Measurements from ENCODE around the gene PLEKHA7. TPM values are rescaled to one million over a fixed set of nuclear protein-coding genes. Genes with fewer than 3 reads are reported as not detected.

The PLEKHA7 gene
- total and polyA plus RNA-seq, 8 donors = 12.8 to 82.3 (median 46.6) TPM

DNA sequence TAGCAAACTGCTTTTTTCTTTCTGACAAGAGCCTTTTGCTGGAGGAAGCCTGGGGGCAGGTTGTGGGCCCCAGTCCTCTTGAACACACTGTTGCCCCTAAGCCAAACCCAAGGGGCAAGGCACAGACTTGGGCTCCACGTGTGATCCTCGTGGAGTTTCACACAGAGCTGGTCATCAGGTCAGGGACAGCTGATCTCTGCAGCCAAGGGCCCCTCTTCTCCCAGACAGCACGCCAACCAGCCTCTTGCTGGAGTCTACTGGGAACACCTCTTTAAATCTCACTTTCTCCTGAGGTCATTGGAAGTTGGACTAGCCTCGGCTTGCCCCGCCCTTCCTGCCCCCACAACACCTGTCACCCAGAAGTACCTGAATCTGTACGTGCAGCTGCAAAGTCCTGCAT lies 235.9 kb downstream of the PLEKHA7 start:
- intact Hi-C loops (cut with DNase I; ENCODE audit: low total_unique reads) = no loop called here
- H3K36me3 ChIP-seq = peaks cover 3 to 52% (median 23%) of the 10 kb centered on the region in 4 donors
- H3K4me1 ChIP-seq = peaks cover 5 to 9% (median 7%) of the 10 kb centered on the region in 4 donors
- peak in 1 of 2 donors; percentile 10 for DNase-seq
- no peak overlapping the region for H3K4me3 ChIP-seq
- TF ChIP-seq EP300 (IDR thresholded peaks at IDR 0.05) (no peak), POLR2AphosphoS5 (IDR thresholded peaks at IDR 0.05) (no peak)
- no peaks in the 10 kb centered on the region for H3K9me3 ChIP-seq
- WGBS, 5 donors = 80 to 87% (median 85%) methylated on average over 6 of the region's 6 CpGs
- H3K27ac ChIP-seq = no peak overlapping the region
- no peaks in the 10 kb centered on the region for H3K27me3 ChIP-seq

DNA sequence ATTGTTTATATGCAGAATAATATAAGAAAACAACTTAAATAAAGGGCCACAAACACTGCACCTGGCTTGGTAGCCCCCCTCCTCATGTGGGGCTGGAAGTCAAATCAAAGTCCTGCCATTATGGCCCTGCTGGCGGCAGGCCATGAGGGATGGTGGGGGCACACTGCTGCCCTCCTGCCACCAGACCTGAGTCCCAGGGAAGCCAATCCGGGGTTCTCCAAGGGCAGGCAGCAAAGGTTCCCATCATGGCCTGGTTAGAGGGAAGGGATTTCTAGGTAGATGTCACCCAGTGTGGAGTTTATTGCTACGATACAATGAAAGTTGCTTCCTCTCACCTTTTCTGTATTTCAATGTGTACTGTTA lies 236.6 kb downstream of the PLEKHA7 start:
- no peaks in the 10 kb centered on the region for H3K27me3 ChIP-seq
- H3K4me3 ChIP-seq = no peak overlapping the region
- H3K4me1 ChIP-seq = peaks cover 2 to 6% (median 5%) of the 10 kb centered on the region in 4 donors
- peak in 1 of 2 donors; percentile 8 for DNase-seq
- 92 to 95% (median 93%) methylated on average over 3 of the region's 3 CpGs for WGBS, 5 donors
- H3K9me3 ChIP-seq = no peaks in the 10 kb centered on the region
- no peak for TF ChIP-seq POLR2A (IDR thresholded peaks at IDR 0.05)
- no peak for TF ChIP-seq EP300 (IDR thresholded peaks at IDR 0.05)
- no peak for TF ChIP-seq POLR2AphosphoS5 (IDR thresholded peaks at IDR 0.05)
- TF ChIP-seq, protein P1, sequence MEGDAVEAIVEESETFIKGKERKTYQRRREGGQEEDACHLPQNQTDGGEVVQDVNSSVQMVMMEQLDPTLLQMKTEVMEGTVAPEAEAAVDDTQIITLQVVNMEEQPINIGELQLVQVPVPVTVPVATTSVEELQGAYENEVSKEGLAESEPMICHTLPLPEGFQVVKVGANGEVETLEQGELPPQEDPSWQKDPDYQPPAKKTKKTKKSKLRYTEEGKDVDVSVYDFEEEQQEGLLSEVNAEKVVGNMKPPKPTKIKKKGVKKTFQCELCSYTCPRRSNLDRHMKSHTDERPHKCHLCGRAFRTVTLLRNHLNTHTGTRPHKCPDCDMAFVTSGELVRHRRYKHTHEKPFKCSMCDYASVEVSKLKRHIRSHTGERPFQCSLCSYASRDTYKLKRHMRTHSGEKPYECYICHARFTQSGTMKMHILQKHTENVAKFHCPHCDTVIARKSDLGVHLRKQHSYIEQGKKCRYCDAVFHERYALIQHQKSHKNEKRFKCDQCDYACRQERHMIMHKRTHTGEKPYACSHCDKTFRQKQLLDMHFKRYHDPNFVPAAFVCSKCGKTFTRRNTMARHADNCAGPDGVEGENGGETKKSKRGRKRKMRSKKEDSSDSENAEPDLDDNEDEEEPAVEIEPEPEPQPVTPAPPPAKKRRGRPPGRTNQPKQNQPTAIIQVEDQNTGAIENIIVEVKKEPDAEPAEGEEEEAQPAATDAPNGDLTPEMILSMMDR (IDR thresholded peaks at IDR 0.05) = no peak
- intact Hi-C loops (cut with DNase I; ENCODE audit: low total_unique reads) = no loop called here
- H3K27ac ChIP-seq = no peak overlapping the region
- peaks cover 3 to 45% (median 20%) of the 10 kb centered on the region in 4 donors for H3K36me3 ChIP-seq

DNA sequence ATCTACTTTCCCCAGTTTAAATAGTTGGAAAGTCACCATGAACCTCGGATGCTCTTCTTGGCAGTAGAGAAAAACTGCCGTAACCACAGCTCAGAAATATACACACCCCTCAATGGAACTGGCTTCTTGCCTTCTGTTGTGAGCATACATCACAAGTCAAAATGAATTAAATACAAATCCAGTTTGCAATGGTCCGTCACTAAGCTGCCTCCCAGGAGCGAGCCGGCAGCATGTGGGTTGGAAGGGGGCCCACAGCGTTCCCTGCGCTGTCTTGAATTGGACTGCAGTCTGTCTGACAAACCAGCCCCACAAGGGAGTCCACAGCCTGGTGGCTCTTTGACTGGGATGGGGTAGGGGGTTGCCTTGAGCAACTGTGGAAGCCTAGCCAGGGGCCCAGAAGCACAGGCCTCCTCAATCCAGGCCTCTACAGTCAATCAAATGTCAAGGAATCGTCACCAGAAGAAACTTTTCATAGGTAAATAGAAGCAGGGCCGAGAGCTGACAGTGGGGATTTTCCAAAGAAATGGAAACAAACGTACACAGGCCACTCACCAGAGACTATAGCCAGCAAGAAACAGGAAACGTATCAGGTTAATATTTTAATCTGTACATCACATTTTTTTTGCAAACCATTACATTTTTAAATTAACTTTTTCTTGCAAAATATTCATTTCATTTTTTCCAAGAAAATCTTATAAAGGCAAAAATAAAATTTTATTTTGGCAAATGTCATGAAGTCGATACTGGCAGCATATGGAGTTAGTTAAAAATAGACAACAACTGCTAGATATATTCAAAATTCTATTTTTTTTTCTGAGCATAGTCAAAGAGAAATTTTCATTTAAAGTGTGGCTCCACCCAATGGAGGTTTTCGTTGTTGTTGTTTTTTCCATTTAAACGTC lies 237.3 kb downstream of the PLEKHA7 start:
- peaks cover 0 to 5% (median 2%) of the 10 kb centered on the region in 4 donors for H3K4me1 ChIP-seq
- no peak overlapping the region for H3K27ac ChIP-seq
- no peaks in the 10 kb centered on the region for H3K27me3 ChIP-seq
- DNase-seq = peak; percentile 18 to 74
- no peak overlapping the region for H3K4me3 ChIP-seq
- intact Hi-C loops (cut with DNase I; ENCODE audit: low total_unique reads) = no loop called here
- TF ChIP-seq POLR2A (IDR thresholded peaks at IDR 0.05) (no peak), EP300 (IDR thresholded peaks at IDR 0.05) (no peak), POLR2AphosphoS5 (IDR thresholded peaks at IDR 0.05) (no peak)
- TF ChIP-seq, protein P1 (IDR thresholded peaks at IDR 0.05) = no peak
- WGBS, 5 donors = 58 to 77% (median 66%) methylated on average over 14 of the region's 14 CpGs
- H3K36me3 ChIP-seq = peaks cover 0 to 41% (median 19%) of the 10 kb centered on the region in 4 donors
- H3K9me3 ChIP-seq = no peaks in the 10 kb centered on the region

DNA sequence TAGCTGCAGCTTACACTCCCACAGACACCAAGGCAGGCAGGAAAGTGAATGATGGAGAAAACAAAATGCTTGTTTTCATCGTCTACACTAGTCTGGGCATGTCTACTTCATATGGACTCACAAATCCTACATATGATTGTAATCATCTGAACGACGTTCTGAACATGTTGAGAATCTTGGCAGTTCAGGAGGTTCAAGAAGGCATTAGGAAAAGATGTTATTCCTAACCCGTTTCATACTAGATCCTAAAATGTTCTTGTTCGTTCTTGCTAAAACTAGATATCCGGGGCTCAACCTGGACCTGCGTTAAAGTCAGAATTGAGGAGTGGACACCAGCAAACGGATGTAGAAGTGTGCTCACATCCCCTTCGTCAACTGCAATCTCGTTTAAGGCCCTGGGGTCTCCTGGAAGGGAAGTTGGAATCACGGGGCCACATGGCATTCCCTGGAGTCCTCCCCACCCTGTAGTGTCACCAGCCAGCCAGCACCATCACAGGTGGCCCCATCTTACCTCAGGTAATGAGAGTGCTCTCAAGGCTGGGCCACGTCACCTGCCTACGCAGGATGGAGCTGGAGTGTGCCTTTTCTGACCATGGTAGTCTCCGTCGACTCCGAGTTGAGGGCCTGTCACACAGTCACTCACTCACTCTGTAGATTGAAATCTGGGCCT lies 238.5 kb downstream of the PLEKHA7 start:
- 85 to 89% (median 86%) methylated on average over 16 of the region's 16 CpGs for WGBS, 5 donors
- Histone ChIP-seq H3K27ac (no peak overlapping the region), H3K36me3 (peaks cover 0 to 32% (median 17%) of the 10 kb centered on the region in 4 donors), H3K4me1 (peaks cover 0 to 5% (median 0%) of the 10 kb centered on the region in 4 donors), H3K4me3 (no peak overlapping the region), H3K9me3 (no peaks in the 10 kb centered on the region), H3K27me3 (no peaks in the 10 kb centered on the region)
- DNase-seq = no peak
- TF ChIP-seq POLR2A (IDR thresholded peaks at IDR 0.05) = no peak
- no peak for TF ChIP-seq EP300 (IDR thresholded peaks at IDR 0.05)
- TF ChIP-seq, protein P1 (IDR thresholded peaks at IDR 0.05) = no peak
- TF ChIP-seq POLR2AphosphoS5 (IDR thresholded peaks at IDR 0.05) = no peak
- intact Hi-C loops (cut with DNase I; ENCODE audit: low total_unique reads) = no loop called here
